Endodermal cell (in vitro differentiated cells): Measurements from ENCODE around the gene NLGN1. TPM values are rescaled to one million over a fixed set of nuclear protein-coding genes. Genes with fewer than 3 reads are reported as not detected.

Experiments
- DNase-seq: peaks from one replicate; pipeline ENCODE4 v3.0.0-alpha.2; 2017
- H3K27ac ChIP-seq: 2 replicates; pipeline ENCODE4 v1.5.1; 2013; ENCODE audit warnings: mild to moderate bottlenecking, low read depth, low read length, moderate library complexity
- H3K27me3 ChIP-seq: 2 replicates; pipeline ENCODE4 v1.6.1; 2013; ENCODE audit warnings: mild to moderate bottlenecking, low read length, moderate library complexity; ENCODE audit not compliant: insufficient read depth, control insufficient read depth, poor library complexity, severe bottlenecking
- H3K36me3 ChIP-seq: 2 replicates; pipeline ENCODE4 v1.7.0; 2013; ENCODE audit warnings: mild to moderate bottlenecking, low read length, moderate library complexity; ENCODE audit not compliant: control insufficient read depth, insufficient read depth
- H3K4me1 ChIP-seq: one replicate; pipeline ENCODE4 v1.7.0; 2013; ENCODE audit warnings: low read length; ENCODE audit not compliant: control insufficient read depth, insufficient read depth
- H3K4me3 ChIP-seq: 2 replicates; pipeline ENCODE4 v1.5.1; 2013; ENCODE audit warnings: mild to moderate bottlenecking, low read length, moderate library complexity
- H3K9ac ChIP-seq: 2 replicates; pipeline ENCODE4 v1.6.1; 2013; ENCODE audit warnings: mild to moderate bottlenecking, low read length, moderate library complexity; ENCODE audit not compliant: poor library complexity, severe bottlenecking; ENCODE audit errors: extremely low read depth
- H3K9me3 ChIP-seq: 2 replicates; pipeline ENCODE4 v1.6.1; 2013; ENCODE audit warnings: mild to moderate bottlenecking, low read length, moderate library complexity; ENCODE audit not compliant: control insufficient read depth
- H3K27ac Mint-ChIP-seq: 2 replicates; pipeline ENCODE4 v1.8.0; 2020; ENCODE audit warnings: mixed read lengths
- H3K27me3 Mint-ChIP-seq: 2 replicates; pipeline ENCODE4 v1.8.0; 2021; ENCODE audit warnings: mild to moderate bottlenecking, mixed read lengths; ENCODE audit not compliant: insufficient read depth
- H3K36me3 Mint-ChIP-seq: 2 replicates; pipeline ENCODE4 v1.8.0; 2020; ENCODE audit warnings: low read depth, mixed read lengths
- H3K4me1 Mint-ChIP-seq: 2 replicates; pipeline ENCODE4 v1.8.0; 2020; ENCODE audit warnings: mixed read lengths
- H3K4me3 Mint-ChIP-seq: 2 replicates; pipeline ENCODE4 v1.8.0; 2020; ENCODE audit warnings: mild to moderate bottlenecking, moderate library complexity, mixed read lengths
- H3K9me3 Mint-ChIP-seq: 2 replicates; pipeline ENCODE4 v1.8.0; 2020; ENCODE audit warnings: mild to moderate bottlenecking, mixed read lengths
- WGBS, 2 experiments: methylation state at CpG; one replicate each; pipeline versions ENCODE4 v1.1.5 to v1.1.7; 2013; ENCODE audit warnings: missing lambda C conversion rate in 2 of 2, mixed read lengths in 1 of 2; ENCODE audit not compliant: insufficient coverage in 1 of 2, insufficient read length in 1 of 2; 5-methylcytosine and 5-hydroxymethylcytosine counted together
- total RNA-seq, 2 donors: library from RNA; stranded (reverse); fragmentation: NEBNext Ultra II Directional in 1 of 2; extraction: Animal tissue kit (Norgen Biotek cat#: 25700) in 1 of 2; gene quantifications; 2 replicates in 1 of 2; 3 replicates in 1 of 2; pipeline ENCODE4 v1.2.1, GENCODE V29; 2021
- TF ChIP-seq, protein P1 (sequence below): fragments of 200-600 bp; sonication (generic); conservative IDR thresholded peaks from 2 replicates; pipeline ENCODE4 v1.5.0; 2021; ENCODE audit warnings: antibody characterized with exemption, mild to moderate bottlenecking

NLGN1 gene
- total RNA-seq, 2 donors from 2014 or later, result 3.4 to 14.3 TPM

DNA sequence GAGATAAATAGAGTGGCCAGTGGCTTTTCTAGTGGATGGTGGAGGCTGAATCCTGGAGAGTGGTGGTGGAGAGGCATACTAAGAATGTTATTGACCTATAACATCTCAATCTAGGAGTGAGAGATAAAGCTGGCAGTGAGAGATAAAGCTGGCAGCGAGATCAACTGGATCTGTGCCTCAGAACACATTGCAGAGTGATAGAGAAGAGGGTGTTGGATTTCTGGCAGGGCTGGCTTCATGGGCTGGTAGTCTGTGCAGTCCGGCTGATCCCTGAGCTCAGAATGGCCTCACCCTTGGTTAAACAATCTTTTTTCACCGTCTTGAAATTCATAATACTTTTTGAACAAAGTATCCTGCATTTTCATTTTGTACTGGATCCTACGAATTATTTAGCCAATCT lies 221.2 kb downstream of the NLGN1 start:
- H3K27ac Mint-ChIP-seq, result no peak overlapping the region

DNA sequence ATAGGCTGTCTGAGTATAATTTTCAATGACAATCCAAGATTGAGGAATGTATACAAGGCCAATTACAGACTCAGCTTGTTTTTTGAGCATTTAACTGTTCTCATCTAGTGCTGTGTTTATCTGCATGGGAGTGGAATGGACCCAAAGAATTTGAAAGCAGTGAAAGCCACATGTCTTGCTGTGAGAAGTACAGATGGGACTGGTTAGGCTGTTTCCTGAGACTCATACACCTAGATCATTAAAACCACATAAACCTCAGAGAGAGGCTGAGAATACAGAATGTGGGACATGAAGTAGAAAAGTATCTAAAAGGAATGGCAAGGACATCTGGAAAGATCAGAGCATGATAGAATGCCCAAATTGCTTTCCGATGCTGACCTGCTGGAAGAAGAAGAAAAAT lies 224.6 kb downstream of the NLGN1 start:
- TF ChIP-seq, protein P1, sequence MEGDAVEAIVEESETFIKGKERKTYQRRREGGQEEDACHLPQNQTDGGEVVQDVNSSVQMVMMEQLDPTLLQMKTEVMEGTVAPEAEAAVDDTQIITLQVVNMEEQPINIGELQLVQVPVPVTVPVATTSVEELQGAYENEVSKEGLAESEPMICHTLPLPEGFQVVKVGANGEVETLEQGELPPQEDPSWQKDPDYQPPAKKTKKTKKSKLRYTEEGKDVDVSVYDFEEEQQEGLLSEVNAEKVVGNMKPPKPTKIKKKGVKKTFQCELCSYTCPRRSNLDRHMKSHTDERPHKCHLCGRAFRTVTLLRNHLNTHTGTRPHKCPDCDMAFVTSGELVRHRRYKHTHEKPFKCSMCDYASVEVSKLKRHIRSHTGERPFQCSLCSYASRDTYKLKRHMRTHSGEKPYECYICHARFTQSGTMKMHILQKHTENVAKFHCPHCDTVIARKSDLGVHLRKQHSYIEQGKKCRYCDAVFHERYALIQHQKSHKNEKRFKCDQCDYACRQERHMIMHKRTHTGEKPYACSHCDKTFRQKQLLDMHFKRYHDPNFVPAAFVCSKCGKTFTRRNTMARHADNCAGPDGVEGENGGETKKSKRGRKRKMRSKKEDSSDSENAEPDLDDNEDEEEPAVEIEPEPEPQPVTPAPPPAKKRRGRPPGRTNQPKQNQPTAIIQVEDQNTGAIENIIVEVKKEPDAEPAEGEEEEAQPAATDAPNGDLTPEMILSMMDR, result no peak
- Histone ChIP-seq H3K36me3 (no peaks in the 10 kb centered on the region), H3K27ac (no peak overlapping the region), H3K9me3 (no peaks in the 10 kb centered on the region), H3K4me1 (no peaks in the 10 kb centered on the region), H3K27me3 (no peaks in the 10 kb centered on the region), H3K9ac (no peak overlapping the region), H3K4me3 (no peak overlapping the region)
- Mint-ChIP-seq H3K36me3 (no peaks in the 10 kb centered on the region), H3K27me3 (no peaks in the 10 kb centered on the region), H3K4me3 (no peak overlapping the region), H3K9me3 (no peaks in the 10 kb centered on the region), H3K27ac (no peak overlapping the region), H3K4me1 (no peaks in the 10 kb centered on the region)
- 93% methylated on average over 1 of the region's 1 CpG; no CpG with 5 or more reads in 1 of the 2 experiments for WGBS, 2 experiments
- DNase-seq, result no peak

More for the DNA sequence above, 221.2 kb downstream of the NLGN1 start:
- Histone ChIP-seq H3K9me3 (no peaks in the 10 kb centered on the region), H3K27ac (no peak overlapping the region), H3K36me3 (no peaks in the 10 kb centered on the region), H3K9ac (no peak overlapping the region), H3K4me1 (no peaks in the 10 kb centered on the region), H3K4me3 (no peak overlapping the region), H3K27me3 (no peaks in the 10 kb centered on the region)
- H3K4me1 Mint-ChIP-seq, result peaks cover 3% of the 10 kb centered on the region
- TF ChIP-seq, protein P1, result no peak
- no peaks in the 10 kb centered on the region for H3K36me3 Mint-ChIP-seq
- no peaks in the 10 kb centered on the region for H3K27me3 Mint-ChIP-seq
- no peak for DNase-seq
- H3K4me3 Mint-ChIP-seq, result no peak overlapping the region
- no peaks in the 10 kb centered on the region for H3K9me3 Mint-ChIP-seq
- WGBS, 2 experiments, result 54 to 61% methylated on average over 4 of the region's 4 CpGs

DNA sequence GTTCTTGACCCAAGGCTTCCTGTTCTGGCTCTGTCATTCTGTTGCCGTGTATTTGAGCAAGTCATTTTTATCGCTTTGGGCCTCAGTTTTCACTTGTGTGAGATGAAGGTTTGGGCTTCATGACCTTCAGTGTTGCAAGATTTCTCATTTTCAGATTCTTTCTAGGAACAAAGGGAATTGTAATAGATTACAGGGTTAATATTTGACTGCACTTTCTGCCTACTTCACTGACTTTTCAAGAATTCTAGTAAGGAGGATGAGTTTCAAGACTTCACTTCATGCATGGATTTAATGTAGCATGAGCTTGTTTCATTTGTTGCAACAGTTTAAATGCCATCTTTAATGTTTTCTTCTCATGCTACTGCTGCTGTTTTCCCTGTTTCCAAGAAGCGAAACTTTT lies 226.5 kb downstream of the NLGN1 start:
- H3K27me3 ChIP-seq, result no peaks in the 10 kb centered on the region
- H3K9me3 ChIP-seq, result no peaks in the 10 kb centered on the region
- H3K9me3 Mint-ChIP-seq, result no peaks in the 10 kb centered on the region
- H3K4me1 ChIP-seq, result no peaks in the 10 kb centered on the region
- no peak overlapping the region for H3K27ac ChIP-seq
- H3K9ac ChIP-seq, result no peak overlapping the region
- no peaks in the 10 kb centered on the region for H3K36me3 Mint-ChIP-seq
- H3K4me1 Mint-ChIP-seq, result no peaks in the 10 kb centered on the region
- no peaks in the 10 kb centered on the region for H3K36me3 ChIP-seq
- 90 to 100% methylated on average over 2 to 3 of the region's 3 CpGs for WGBS, 2 experiments
- no peak overlapping the region for H3K4me3 Mint-ChIP-seq
- H3K27ac Mint-ChIP-seq, result no peak overlapping the region
- H3K27me3 Mint-ChIP-seq, result no peaks in the 10 kb centered on the region
- DNase-seq, result no peak
- TF ChIP-seq, protein P1, result no peak
- no peak overlapping the region for H3K4me3 ChIP-seq
